Type B pancreatic cell (in vitro differentiated cells): ENCODE measurements around the gene ATP8B1. TPM values are rescaled to one million over a fixed set of nuclear protein-coding genes. Genes with fewer than 3 reads are reported as not detected.

Experiments
- DNase-seq: peaks from one replicate; pipeline ENCODE4 v3.0.0; 2021; ENCODE audit warnings: mixed read lengths; ENCODE audit not compliant: unreplicated experiment; ENCODE audit errors: extremely low spot score
- H3K27ac Mint-ChIP-seq: 2 replicates; pipeline ENCODE4 v1.8.0; 2021; ENCODE audit warnings: mild to moderate bottlenecking, mixed read lengths
- H3K27me3 Mint-ChIP-seq: 2 replicates; pipeline ENCODE4 v1.8.0; 2021; ENCODE audit warnings: mixed read lengths
- H3K36me3 Mint-ChIP-seq: 2 replicates; pipeline ENCODE4 v1.8.0; 2021; ENCODE audit warnings: mixed read lengths
- H3K4me1 Mint-ChIP-seq: one replicate; pipeline ENCODE4 v1.8.0; 2021; ENCODE audit warnings: mixed read lengths; ENCODE audit not compliant: unreplicated experiment
- H3K4me3 Mint-ChIP-seq: 2 replicates; pipeline ENCODE4 v1.8.0; 2021; ENCODE audit warnings: mild to moderate bottlenecking, mixed read lengths
- H3K9me3 Mint-ChIP-seq: 2 replicates; pipeline ENCODE4 v1.8.0; 2021; ENCODE audit warnings: mixed read lengths
- CTCF ChIP-seq: fragments of 200-600 bp; sonication (generic); conservative IDR thresholded peaks from 2 replicates; pipeline ENCODE4 v1.5.0; 2021; ENCODE audit warnings: antibody characterized with exemption, mild to moderate bottlenecking
- total RNA-seq: library from RNA; stranded (reverse); gene quantifications from 2 replicates; pipeline ENCODE4 v1.2.1, GENCODE V29; 2021; ENCODE audit warnings: low replicate concordance

ATP8B1 gene
- total RNA-seq, 1 donor from 2014 or later: 21.7 TPM

GRCh38 chr18:57771626-57772025 is 31.5 kb downstream of the ATP8B1 start:
- TF ChIP-seq CTCF: no peak
- DNase-seq: no peak
- Mint-ChIP-seq H3K27ac (peak overlapping the region; percentile 94), H3K4me1 (peaks cover 35% of the 10 kb centered on the region), H3K36me3 (no peaks in the 10 kb centered on the region), H3K9me3 (no peaks in the 10 kb centered on the region), H3K27me3 (no peaks in the 10 kb centered on the region), H3K4me3 (peak overlapping the region; percentile 76)

GRCh38 chr18:57771193-57771592 is 31.9 kb downstream of the ATP8B1 start:
- no peak for TF ChIP-seq CTCF
- Mint-ChIP-seq H3K4me1 (peaks cover 31% of the 10 kb centered on the region), H3K9me3 (no peaks in the 10 kb centered on the region), H3K27ac (peak overlapping the region; percentile 94), H3K27me3 (no peaks in the 10 kb centered on the region), H3K36me3 (no peaks in the 10 kb centered on the region), H3K4me3 (peak overlapping the region; percentile 76)
- no peak for DNase-seq

- no peaks in the 10 kb centered on the region for H3K9me3 Mint-ChIP-seq
- peaks cover 26% of the 10 kb centered on the region for H3K4me1 Mint-ChIP-seq
- no peaks in the 10 kb centered on the region for H3K27me3 Mint-ChIP-seq
- no peak for DNase-seq
- no peak overlapping the region for H3K4me3 Mint-ChIP-seq
- no peaks in the 10 kb centered on the region for H3K36me3 Mint-ChIP-seq
- H3K27ac Mint-ChIP-seq: peak overlapping the region; percentile 39
- no peak for TF ChIP-seq CTCF
Observed at GRCh38 chr18:57768537-57769326, 34.4 kb downstream of the ATP8B1 start.

DNA sequence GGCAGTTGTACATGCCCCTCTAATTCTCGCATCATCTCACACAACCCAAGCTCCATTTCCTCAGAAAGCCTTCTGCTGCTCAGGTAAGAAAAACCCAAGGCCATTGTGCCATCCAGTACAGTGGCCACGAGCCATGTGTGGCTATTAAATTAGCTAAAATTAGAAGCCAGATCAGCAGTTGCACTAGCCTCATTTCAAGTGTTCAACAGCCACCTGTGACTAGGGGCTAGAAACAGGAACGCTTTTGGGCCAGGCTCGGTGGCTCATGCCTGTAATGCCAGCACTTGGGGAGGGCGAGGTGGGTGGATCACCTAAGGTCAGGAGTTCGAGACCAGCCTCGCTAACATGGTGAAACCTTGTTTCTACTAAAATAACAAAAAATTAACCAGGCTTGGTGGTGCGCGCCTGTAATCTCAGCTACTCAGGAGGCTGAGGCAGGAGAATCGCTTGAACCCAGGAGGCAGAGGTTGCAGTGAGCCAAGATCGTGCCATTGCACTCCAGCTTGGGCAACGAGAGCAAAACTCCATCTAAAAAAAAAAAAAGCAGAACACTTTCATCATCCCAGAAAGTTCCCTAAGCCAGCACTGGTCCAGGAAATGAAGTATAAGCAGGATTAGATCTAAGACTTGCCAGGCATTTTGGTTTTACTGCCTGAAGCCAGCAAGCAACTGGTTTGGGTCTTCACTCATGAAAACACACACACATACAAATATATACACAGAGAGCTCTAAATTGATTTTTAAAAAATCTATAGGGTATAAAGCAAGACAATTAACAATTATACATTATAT is 35.7 kb downstream of the ATP8B1 start:
- no peak for DNase-seq
- no peaks in the 10 kb centered on the region for H3K36me3 Mint-ChIP-seq
- no peaks in the 10 kb centered on the region for H3K9me3 Mint-ChIP-seq
- H3K27ac Mint-ChIP-seq: peak overlapping the region; percentile 48
- no peak for TF ChIP-seq CTCF
- H3K4me3 Mint-ChIP-seq: no peak overlapping the region
- H3K27me3 Mint-ChIP-seq: no peaks in the 10 kb centered on the region
- peaks cover 17% of the 10 kb centered on the region for H3K4me1 Mint-ChIP-seq

DNA sequence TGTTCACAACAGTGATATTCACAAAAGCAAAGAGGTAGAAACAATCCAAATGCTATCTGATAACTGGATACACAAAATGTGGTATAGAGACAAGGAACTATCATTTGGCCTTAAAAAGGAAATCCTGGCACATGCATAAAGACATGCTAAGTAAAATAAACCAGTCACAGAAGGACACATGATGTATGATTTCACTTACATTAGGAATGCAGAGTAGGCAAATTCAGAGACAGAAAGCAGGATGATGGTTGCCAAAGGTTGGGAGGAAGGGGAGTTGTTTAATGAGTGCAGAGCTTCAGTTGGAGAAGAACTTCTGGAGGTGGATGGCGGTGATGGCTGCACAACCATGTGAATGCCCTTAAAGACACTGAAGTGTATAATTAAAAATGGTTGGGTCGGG is 38.1 kb downstream of the ATP8B1 start:
- Mint-ChIP-seq H3K4me1 (peaks cover 4% of the 10 kb centered on the region), H3K4me3 (no peak overlapping the region)

More for the DNA sequence above, 38.1 kb downstream of the ATP8B1 start:
- Mint-ChIP-seq H3K36me3 (peaks cover 5% of the 10 kb centered on the region), H3K27ac (peak overlapping the region; percentile 3), H3K9me3 (no peaks in the 10 kb centered on the region), H3K27me3 (no peaks in the 10 kb centered on the region)
- DNase-seq: no peak
- no peak for TF ChIP-seq CTCF
